Superior temporal gyrus (tissue), 1 donor: Measurements from ENCODE around the gene SFI1.
"Not testable (repeated sequence)": the region's sequence is repeated elsewhere in the genome, so short reads cannot be mapped to it uniquely, and the experiment has no call there.

ENCODE experiments used
- DNase-seq: peaks from one replicate; pipeline ENCODE4 v3.0.0-alpha.2; 2016; ENCODE audit errors: extremely low spot score

The SFI1 gene

GRCh38 chr22:31492151-31492550 lies 4.2 kb upstream of the SFI1 start:
- no peak for DNase-seq

GRCh38 chr22:31493355-31493754 lies 3.0 kb upstream of the SFI1 start:
- not testable (repeated sequence) for DNase-seq

GRCh38 chr22:31495343-31495742 lies 993 bp upstream of the SFI1 start:
- DNase-seq = no peak

DNA sequence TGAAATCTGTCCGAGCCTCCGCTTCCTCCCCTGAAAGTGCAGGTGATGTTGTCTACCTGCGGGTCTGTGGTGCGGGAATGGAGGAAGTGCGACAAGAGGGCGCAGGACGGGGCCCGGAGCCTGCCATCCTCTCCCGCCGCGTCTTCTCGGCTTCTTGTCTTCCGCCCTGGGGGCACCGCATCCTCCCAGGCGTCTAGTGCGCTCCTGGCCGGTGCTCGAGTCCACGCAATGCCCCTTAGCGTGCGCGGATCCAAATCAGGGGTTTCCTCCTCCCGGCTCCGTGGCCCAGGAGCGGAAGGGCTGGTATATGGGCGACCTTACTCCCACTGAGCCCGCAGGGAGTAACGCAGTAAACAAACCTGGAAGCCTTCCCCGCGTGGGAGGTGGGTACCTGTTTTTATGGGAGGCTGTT lies 405 bp downstream of the SFI1 start:
- no peak for DNase-seq

DNA sequence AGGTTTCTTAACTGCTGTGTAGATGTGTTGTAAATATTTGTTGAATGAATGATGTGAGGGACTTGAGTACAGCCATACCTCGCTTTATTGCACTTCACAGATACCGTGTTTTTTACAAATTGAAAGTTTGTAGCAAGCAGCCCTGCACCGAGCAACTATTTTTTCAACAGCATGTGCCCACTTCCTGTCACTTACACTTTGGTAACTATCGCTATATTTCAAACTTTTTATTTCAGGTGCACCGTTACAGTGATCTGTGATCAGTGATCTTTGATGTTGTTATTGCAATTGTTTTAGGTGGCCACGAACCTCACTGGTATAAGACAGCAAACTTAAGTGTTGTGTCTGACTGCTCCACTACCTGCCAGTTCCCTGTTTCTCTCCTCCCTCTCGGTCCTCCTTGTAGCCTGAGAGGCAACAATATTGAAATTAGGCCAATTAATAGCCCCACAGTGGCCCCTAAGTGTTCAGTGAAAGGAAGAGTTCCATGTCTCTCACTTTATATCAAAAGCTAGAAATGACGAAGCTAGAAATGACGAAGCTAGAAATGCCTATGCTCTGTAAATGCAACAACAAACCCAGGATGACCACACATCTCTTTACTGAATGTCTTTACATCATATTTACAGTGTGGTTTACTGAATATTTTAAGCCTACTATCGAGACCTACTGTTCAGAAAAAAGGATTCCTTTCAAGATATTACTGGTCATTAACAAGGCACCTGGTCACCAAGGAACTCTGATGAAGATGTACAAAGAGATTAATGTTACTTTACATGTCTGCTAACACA lies 1.0 kb downstream of the SFI1 start:
- no peak for DNase-seq

DNA sequence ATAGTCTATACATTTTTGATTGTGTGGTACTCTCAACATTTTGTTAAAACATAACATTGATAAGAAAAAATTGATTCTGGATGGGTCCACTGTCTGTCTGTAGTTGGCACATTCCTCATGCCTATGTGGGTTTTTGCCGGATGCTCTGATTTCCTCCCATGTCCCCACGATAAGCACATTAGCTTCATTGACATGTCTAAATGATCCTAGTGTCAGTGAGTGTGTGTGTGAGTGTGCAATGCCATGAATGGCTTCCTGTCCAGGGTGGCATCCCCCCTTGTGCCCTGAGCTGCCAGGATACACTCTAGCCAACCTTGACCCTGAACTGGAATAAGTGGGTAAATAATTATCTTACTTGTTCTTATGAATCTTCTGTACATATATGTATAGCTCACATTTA lies 5.4 kb downstream of the SFI1 start:
- DNase-seq = no peak

GRCh38 chr22:31503211-31503964 lies 7.1 kb downstream of the SFI1 start:
- DNase-seq = no peak

DNA sequence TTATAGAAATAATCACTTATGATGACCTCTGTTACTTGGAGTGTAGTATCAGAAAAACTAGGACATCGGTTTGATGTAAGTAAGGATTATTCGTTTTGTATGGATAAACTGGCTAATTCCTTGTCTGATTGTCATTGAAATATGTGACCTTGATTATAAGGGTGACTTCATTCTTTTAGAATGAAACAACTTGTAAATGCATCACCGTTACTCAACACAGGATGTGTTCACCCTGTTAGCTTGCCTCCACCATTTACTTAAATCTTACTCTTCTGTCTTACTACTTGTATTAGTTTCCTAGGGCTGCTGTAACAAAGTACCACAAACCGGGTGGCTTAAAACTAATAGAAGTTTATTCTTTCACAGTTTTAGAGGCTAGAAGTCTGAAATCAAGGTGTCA lies 7.9 kb downstream of the SFI1 start:
- DNase-seq = no peak

GRCh38 chr22:31507517-31507916 lies 11.2 kb downstream of the SFI1 start:
- not testable (repeated sequence) for DNase-seq

DNA sequence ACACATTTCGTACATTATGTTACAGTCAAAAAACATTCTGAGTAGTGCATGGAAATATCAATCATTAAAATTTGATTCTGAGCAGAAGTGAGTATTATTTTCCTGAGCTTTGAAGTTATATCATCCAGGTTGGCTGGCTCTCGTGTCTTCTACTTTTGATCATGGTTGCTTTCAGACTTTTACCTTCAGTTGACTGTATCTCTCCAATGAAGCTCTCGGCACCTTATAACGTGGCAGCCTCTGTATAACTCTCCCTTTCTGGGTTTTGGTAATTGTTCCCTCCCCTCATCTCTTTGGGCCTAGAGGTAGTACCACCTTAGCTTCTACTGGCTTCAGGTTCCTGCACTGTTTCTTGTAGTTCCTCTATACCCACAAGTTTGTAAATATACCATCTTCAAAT lies 12.2 kb downstream of the SFI1 start:
- no peak for DNase-seq

- no peak for DNase-seq
These were observed 12.9 kb downstream of the SFI1 start for GRCh38 chr22:31509061-31509762.

- no peak for DNase-seq
These were observed 23.7 kb downstream of the SFI1 start for GRCh38 chr22:31520051-31520450.

- DNase-seq = not testable (repeated sequence)
These were observed 27.8 kb downstream of the SFI1 start for GRCh38 chr22:31524132-31524531.

DNA sequence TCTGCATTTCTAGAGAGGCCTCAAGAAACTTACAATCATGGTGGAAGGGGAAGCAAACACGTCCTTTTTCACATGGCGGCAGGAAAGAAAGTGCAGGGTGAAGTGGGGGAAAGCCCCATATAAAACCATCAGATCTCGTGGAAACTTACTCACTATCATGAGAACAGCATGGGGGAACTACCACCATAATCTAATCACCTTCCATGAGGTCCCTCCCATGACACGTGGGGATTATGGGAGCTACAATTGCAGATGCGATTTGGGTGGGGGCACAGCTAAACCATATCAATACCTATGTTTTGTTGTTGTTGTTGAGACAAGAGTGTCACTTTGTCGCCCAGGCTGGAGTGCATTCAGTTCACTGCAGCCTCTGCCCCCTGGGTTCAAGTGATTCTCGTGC lies 29.9 kb downstream of the SFI1 start:
- no peak for DNase-seq

GRCh38 chr22:31530823-31531195 lies 34.5 kb downstream of the SFI1 start:
- DNase-seq = no peak

GRCh38 chr22:31532060-31532459 lies 35.7 kb downstream of the SFI1 start:
- DNase-seq = no peak

DNA sequence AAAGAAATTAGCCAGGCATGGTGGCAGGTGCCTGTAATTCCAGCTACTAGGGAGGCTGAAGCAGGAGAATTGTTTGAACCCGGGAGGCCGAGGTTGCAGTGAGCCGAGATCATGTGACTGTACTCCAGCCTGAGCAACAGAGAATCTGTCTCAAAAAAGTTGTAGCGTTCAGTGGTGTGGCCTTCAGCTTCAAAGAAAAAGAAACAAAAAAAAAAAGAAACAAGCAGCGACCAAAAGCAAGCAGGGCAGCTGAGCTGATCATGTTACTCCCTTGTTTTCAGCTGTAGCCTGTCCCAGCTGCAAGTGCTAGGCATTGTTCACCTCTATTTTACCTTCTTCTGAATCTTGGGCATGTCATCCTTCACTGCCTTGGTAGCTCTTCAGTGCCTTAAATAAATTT lies 37.0 kb downstream of the SFI1 start:
- no peak for DNase-seq

DNA sequence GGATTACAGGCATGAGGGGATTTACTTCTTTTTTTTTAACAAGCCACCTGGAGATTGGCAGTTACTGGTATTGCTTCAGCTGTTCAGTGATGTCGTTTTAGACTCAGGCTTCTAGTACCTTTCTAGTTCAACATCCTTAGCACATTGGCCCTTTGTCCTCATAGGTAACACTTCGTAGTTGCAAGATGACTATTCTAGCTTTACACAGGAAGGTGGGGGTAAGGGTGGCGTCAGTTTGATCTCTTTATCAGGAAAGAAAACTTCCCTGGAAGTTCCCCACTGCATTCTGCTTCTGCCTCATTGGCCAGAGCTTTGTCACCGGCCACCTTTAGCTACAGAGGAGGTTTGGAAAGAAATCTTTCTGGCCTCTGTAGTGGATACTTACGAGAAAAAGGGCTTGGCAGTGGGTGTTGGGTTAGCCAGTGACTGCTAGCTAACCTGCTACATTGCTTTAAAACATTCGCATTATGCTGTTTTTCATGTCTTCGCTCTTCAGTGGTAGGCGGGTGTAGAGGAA lies 40.7 kb downstream of the SFI1 start:
- DNase-seq = no peak

- DNase-seq = peak; percentile 29
These were observed 42.5 kb downstream of the SFI1 start for GRCh38 chr22:31538815-31539214.

DNA sequence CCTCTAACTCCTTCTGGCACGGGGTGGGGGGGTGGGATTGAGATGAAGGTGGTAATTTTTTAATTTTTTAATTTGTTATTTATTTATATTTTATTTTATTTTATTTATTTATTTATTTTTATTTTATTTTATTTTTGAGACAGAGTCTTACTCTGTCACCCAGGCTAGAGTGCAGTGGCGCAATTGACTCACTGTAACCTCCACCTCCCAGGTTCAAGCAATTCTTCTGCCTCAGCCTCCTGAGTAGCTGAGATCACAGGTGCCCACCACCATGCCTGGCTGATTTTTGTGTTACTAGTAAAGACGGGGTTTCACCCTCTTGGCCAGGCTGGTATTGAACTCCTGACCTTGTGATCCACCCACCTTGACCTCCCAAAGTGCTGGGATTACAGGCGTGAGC lies 43.8 kb downstream of the SFI1 start:
- DNase-seq = not testable (repeated sequence)

- DNase-seq = no peak
These were observed 44.6 kb downstream of the SFI1 start for GRCh38 chr22:31540966-31541365.
